ENCODE measurements around the gene GJC2. TPM values are rescaled to one million over a fixed set of nuclear protein-coding genes. Genes with fewer than 3 reads are reported as not detected.

Gene GJC2
- polyA plus RNA-seq, 2 of the 4 experiments (the other 2 are of a cell fraction) = 0.09 to 0.48 TPM

- H3K4me3 ChIP-seq = no peak overlapping the region
- DNase-seq (ENCODE audit: low read depth in 1 of 2, low spot score in 1 of 2) (peak; percentile 51 to 62), ATAC-seq (peak in 1 of 2 experiments; percentile 67; a peak in 3 of 6 replicates), FAIRE-seq (no peak)
- peak overlapping the region in 1 of 2 experiments; percentile 60; a peak in 1 of 6 replicates for H3K27ac ChIP-seq
- POLR2A ChIA-PET = interaction anchor here (1.6 kb wide), 1 partner anchor 9 kb away, joined by 10 read pairs; the partner anchor contains the start of gene IBA57
- H3K4me2 ChIP-seq = no peak overlapping the region
- 0 out of 3 replicates have a peak, but pooled peaks cover 4% of the 10 kb centered on the region for H3K4me1 ChIP-seq
- H3K9me3 ChIP-seq = no peaks in the 10 kb centered on the region
- WGBS (ENCODE audit: missing lambda C conversion rate) = 88% methylated on average over 29 of the region's 52 CpGs
- TF ChIP-seq REST (IDR thresholded peaks at IDR 0.05) = no peak
- TF ChIP-seq, protein P1, sequence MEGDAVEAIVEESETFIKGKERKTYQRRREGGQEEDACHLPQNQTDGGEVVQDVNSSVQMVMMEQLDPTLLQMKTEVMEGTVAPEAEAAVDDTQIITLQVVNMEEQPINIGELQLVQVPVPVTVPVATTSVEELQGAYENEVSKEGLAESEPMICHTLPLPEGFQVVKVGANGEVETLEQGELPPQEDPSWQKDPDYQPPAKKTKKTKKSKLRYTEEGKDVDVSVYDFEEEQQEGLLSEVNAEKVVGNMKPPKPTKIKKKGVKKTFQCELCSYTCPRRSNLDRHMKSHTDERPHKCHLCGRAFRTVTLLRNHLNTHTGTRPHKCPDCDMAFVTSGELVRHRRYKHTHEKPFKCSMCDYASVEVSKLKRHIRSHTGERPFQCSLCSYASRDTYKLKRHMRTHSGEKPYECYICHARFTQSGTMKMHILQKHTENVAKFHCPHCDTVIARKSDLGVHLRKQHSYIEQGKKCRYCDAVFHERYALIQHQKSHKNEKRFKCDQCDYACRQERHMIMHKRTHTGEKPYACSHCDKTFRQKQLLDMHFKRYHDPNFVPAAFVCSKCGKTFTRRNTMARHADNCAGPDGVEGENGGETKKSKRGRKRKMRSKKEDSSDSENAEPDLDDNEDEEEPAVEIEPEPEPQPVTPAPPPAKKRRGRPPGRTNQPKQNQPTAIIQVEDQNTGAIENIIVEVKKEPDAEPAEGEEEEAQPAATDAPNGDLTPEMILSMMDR (IDR thresholded peaks at IDR 0.05) = no peak
- TF ChIP-seq CEBPB (IDR thresholded peaks at IDR 0.05) = no peak
- TF ChIP-seq TFCP2L1 (CRISPR knock-in tag; IDR thresholded peaks at IDR 0.05) = no peak
- no peak for TF ChIP-seq RNF2 (IDR thresholded peaks at IDR 0.05; ENCODE audit: borderline replicate concordance, low read depth)
- TF ChIP-seq ZC3H11A (IDR thresholded peaks at IDR 0.05) = no peak
- no peak for TF ChIP-seq TP53 (CRISPR knock-in tag; IDR thresholded peaks at IDR 0.05)
- TF ChIP-seq, protein P2, sequence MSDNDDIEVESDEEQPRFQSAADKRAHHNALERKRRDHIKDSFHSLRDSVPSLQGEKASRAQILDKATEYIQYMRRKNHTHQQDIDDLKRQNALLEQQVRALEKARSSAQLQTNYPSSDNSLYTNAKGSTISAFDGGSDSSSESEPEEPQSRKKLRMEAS (IDR thresholded peaks at IDR 0.05) = no peak; the same call in 1 of the 2 replicates
- TF ChIP-seq HOXB5 (CRISPR knock-in tag; IDR thresholded peaks at IDR 0.05) = no peak
- no peak for TF ChIP-seq FOSL2 (IDR thresholded peaks at IDR 0.05)
- no peak for TF ChIP-seq FOSL2 (CRISPR knock-in tag; IDR thresholded peaks at IDR 0.05)
- TF ChIP-seq HMGXB4 (CRISPR knock-in tag; IDR thresholded peaks at IDR 0.05; ENCODE audit: borderline replicate concordance) = no peak
- no peak for TF ChIP-seq NPAS2 (CRISPR knock-in tag; IDR thresholded peaks at IDR 0.05; ENCODE audit: borderline replicate concordance)
- no peak for TF ChIP-seq HOXA7 (CRISPR knock-in tag; IDR thresholded peaks at IDR 0.05)
- TF ChIP-seq, protein P3, sequence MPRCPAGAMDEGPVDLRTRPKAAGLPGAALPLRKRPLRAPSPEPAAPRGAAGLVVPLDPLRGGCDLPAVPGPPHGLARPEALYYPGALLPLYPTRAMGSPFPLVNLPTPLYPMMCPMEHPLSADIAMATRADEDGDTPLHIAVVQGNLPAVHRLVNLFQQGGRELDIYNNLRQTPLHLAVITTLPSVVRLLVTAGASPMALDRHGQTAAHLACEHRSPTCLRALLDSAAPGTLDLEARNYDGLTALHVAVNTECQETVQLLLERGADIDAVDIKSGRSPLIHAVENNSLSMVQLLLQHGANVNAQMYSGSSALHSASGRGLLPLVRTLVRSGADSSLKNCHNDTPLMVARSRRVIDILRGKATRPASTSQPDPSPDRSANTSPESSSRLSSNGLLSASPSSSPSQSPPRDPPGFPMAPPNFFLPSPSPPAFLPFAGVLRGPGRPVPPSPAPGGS (IDR thresholded peaks at IDR 0.05) = no peak
- no peak for TF ChIP-seq CBX8 (IDR thresholded peaks at IDR 0.05)
- TF ChIP-seq HEYL (CRISPR knock-in tag; IDR thresholded peaks at IDR 0.05) = no peak
- CTCF ChIA-PET = interaction anchor here (1.3 to 2.1 kb wide), 2 partner anchors 9 to 175 kb away, joined by 6 to 7 read pairs; partner anchors contain the start of gene IBA57
Measured at GRCh38 chr1:228174482-228175315, 25.0 kb downstream of the GJC2 start.

Measured in A549 (cell line).